Measurements from ENCODE around the gene CRIP2. TPM values are rescaled to one million over a fixed set of nuclear protein-coding genes. Genes with fewer than 3 reads are reported as not detected.

Gene CRIP2
- total RNA-seq, 4 donors from 2014 or later = 44.2 to 118 (median 80.7) TPM

DNA sequence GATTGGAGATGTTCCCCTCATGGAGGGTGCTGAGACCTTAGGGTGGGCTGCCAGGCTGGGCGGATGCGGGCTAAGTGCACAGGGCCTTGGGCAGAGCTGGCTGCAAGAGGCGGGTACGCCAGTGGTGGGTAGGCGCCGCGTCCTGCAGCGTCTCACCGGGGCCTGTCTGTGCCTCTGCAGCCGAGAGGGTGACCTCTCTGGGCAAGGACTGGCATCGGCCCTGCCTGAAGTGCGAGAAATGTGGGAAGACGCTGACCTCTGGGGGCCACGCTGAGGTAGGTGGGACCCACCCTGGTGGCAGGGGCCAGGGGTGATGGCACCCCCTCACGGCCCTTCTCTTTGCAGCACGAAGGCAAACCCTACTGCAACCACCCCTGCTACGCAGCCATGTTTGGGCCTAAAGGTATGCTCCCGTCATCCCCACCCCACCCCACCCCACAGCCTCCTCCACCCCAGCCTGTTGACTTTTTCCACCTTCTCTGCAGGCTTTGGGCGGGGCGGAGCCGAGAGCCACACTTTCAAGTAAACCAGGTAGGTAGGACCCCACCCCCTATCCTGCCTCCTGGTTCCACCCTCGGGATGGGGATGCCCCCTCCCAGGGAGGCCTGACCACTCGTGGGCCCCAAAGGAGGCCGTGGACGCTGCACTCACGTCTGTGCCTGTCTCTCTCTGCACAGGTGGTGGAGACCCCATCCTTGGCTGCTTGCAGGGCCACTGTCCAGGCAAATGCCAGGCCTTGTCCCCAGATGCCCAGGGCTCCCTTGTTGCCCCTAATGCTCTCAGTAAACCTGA lies 13.6 kb downstream of the CRIP2 start:
- intact Hi-C loops (cut with DNase I) = loop anchor here (10.0 kb wide), 1 partner anchor 113 kb away; no protein-coding TSS in a partner anchor
- TF ChIP-seq POLR2A (IDR thresholded peaks at IDR 0.05) = no peak
- TF ChIP-seq, protein P1, sequence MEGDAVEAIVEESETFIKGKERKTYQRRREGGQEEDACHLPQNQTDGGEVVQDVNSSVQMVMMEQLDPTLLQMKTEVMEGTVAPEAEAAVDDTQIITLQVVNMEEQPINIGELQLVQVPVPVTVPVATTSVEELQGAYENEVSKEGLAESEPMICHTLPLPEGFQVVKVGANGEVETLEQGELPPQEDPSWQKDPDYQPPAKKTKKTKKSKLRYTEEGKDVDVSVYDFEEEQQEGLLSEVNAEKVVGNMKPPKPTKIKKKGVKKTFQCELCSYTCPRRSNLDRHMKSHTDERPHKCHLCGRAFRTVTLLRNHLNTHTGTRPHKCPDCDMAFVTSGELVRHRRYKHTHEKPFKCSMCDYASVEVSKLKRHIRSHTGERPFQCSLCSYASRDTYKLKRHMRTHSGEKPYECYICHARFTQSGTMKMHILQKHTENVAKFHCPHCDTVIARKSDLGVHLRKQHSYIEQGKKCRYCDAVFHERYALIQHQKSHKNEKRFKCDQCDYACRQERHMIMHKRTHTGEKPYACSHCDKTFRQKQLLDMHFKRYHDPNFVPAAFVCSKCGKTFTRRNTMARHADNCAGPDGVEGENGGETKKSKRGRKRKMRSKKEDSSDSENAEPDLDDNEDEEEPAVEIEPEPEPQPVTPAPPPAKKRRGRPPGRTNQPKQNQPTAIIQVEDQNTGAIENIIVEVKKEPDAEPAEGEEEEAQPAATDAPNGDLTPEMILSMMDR (IDR thresholded peaks at IDR 0.05) = peak in 1 of 6 experiments; percentile 8
- H3K36me3 ChIP-seq = no peaks in the 10 kb centered on the region
- H3K4me3 ChIP-seq = peak overlapping the region; percentile 37 to 86 (median 78)
- no peaks in the 10 kb centered on the region for H3K9me3 ChIP-seq
- 40% methylated on average over 1 to 9 of the region's 26 CpGs for WGBS, 2 donors
- H3K27ac ChIP-seq = peak overlapping the region; percentile 90 to 99 (median 94)
- H3K27me3 ChIP-seq = peaks cover 0 to 23% (median 0%) of the 10 kb centered on the region in 4 donors
- peaks cover 63 to 86% (median 74%) of the 10 kb centered on the region in 3 donors for H3K4me1 ChIP-seq
- DNase-seq = no peak

DNA sequence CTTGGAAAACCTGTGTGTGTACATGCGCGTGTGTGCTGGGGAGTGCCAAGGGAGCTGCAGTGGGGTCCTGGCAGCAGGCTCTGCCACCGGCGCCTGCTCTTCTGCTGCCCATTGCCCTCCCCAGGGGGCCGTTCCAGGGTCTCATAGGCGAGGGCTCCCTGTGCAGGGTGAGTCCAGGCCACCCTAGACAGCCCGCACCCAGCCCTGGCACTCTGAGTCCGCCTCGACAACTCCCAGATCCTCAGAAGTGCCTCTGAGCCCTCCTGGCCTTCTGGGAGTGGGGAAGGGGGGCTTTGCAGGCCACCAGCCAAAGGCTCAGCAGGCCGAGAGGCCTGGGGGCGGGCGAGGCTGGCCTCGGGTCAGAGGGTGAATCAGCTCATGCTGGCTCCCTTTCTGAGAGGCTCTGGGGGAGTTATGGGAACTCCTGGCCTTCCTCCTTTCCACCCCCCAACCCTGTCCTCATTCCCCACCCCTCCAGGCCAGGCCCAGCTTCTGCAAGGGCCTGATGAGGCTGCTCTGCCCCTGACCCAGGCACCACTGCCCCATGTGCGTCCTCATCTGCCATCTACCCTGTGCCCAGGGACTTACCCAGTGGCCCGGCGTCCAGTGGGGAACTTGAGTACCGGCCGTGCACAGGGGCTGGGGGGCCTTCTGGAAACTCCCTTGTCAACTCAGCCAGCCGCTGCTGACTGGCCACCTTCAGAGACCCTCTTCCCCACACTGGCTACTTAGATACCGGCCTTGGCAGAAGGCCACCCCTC lies 14.3 kb downstream of the CRIP2 start:
- TF ChIP-seq, protein P1 (IDR thresholded peaks at IDR 0.05) = no peak
- TF ChIP-seq POLR2A (IDR thresholded peaks at IDR 0.05) = no peak
- peaks cover 0 to 23% (median 0%) of the 10 kb centered on the region in 4 donors for H3K27me3 ChIP-seq
- no peak for DNase-seq
- peaks cover 56 to 78% (median 66%) of the 10 kb centered on the region in 3 donors for H3K4me1 ChIP-seq
- peak overlapping the region in 3 of 4 donors; percentile 73 to 86 (median 83) for H3K4me3 ChIP-seq
- no peaks in the 10 kb centered on the region for H3K36me3 ChIP-seq
- 20% methylated on average over 1 of the region's 20 CpGs; no CpG with 5 or more reads in 1 of the 2 donors for WGBS, 2 donors
- no peaks in the 10 kb centered on the region for H3K9me3 ChIP-seq
- intact Hi-C loops (cut with DNase I) = loop anchor here (10.0 kb wide), 1 partner anchor 114 kb away; no protein-coding TSS in a partner anchor
- peak overlapping the region; percentile 90 to 99 (median 94) for H3K27ac ChIP-seq

DNA sequence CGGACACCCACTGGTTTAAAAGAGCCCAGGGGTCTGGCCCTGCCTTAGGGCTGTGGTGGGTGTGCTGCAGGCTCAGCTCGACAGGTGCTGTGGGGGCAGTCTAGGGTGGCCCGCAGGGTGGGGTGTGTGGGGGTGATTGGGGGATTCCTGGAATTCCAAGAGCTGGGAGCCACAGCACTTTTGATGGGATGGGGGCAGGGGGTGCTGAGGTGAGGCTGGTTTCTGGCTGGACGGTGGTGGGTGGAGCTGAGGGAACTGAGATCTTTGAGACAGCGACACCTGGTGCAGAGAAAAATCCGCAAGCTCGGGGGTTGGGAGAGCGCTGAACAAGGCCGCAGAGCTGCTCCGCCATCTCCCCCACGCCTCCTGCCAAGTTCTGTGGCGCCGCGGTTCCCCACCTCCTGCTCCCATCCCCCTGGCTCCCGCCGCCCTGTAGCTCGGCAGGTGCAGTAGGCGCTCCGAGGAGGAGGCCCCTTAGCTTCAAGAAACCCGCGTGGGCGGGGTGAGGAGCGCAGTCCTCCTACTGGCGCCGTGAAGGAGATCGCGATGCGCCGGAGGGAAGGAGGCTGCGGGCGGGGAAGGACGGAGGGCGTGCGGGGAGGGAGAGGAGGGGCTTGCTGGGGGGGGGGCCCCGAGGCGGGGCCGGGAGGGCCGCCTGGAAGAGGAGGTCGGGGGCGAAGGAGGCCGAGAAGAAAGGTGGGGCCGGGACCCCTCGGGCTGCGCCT lies 15.1 kb downstream of the CRIP2 start:
- no peaks in the 10 kb centered on the region for H3K36me3 ChIP-seq
- peak; percentile 38 for DNase-seq
- H3K9me3 ChIP-seq = no peaks in the 10 kb centered on the region
- H3K27me3 ChIP-seq = peaks cover 0 to 23% (median 0%) of the 10 kb centered on the region in 4 donors
- peaks cover 48 to 71% (median 59%) of the 10 kb centered on the region in 3 donors for H3K4me1 ChIP-seq
- 2% methylated on average over 11 to 31 of the region's 44 CpGs for WGBS, 2 donors
- TF ChIP-seq POLR2A (IDR thresholded peaks at IDR 0.05) = peak in 1 of 4 donors; percentile 40
- TF ChIP-seq, protein P1 (IDR thresholded peaks at IDR 0.05) = peak; percentile 61 to 81 (median 81)
- intact Hi-C loops (cut with DNase I) = loop anchor here (10.0 kb wide), 1 partner anchor 115 kb away; no protein-coding TSS in a partner anchor
- H3K27ac ChIP-seq = peak overlapping the region; percentile 90 to 99 (median 94)
- peak overlapping the region; percentile 62 to 86 (median 78) for H3K4me3 ChIP-seq

DNA sequence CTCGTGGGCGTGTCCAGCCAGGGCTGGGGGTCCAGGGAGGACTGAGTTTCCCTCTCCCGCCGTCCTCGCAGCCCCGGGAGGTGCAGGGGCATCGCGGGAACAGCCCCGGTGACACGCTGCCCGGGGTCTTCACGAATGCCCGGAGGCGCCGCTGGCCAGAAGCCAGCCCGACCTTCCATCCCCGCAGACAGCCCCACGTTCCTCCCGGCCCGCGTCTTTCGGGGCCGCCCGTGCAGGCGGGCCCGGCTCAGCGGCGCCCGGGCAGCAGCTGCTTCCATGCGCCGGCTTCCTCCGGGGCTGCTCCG lies 15.6 kb downstream of the CRIP2 start:
- peaks cover 0 to 23% (median 0%) of the 10 kb centered on the region in 4 donors for H3K27me3 ChIP-seq
- intact Hi-C loops (cut with DNase I) = no loop called here
- H3K4me3 ChIP-seq = peak overlapping the region; percentile 62 to 86 (median 78)
- H3K4me1 ChIP-seq = peaks cover 43 to 66% (median 54%) of the 10 kb centered on the region in 3 donors
- H3K27ac ChIP-seq = peak overlapping the region; percentile 90 to 99 (median 94)
- H3K36me3 ChIP-seq = no peaks in the 10 kb centered on the region
- H3K9me3 ChIP-seq = no peaks in the 10 kb centered on the region
- WGBS, 2 donors = 0% methylated on average over 6 to 8 of the region's 33 CpGs
- TF ChIP-seq POLR2A (IDR thresholded peaks at IDR 0.05) = no peak
- TF ChIP-seq, protein P1 (IDR thresholded peaks at IDR 0.05) = no peak
- no peak for DNase-seq
